GM12878 (cell line): ENCODE measurements around the gene FTO. TPM values are rescaled to one million over a fixed set of nuclear protein-coding genes. Genes with fewer than 3 reads are reported as not detected.

Source experiments
- ATAC-seq: fragments of 200-7000 bp; cut with Tn5 transposase; 3 replicates; pipeline ENCODE4 v1.9.1; 2020; ENCODE audit warnings: mild to moderate bottlenecking, moderate library complexity
- BruUV-seq: library from RNA; stranded (reverse); fragments of 400-500 nt; replicated peaks from 2 replicates; lab custom pipeline; 2021; lab: Mats Ljungman, UMichigan
- CTCF ChIA-PET: fragments of 300-600 bp; sonication (Branson Sonifier 250); formaldehyde crosslinking; extraction: SDS; loops from one replicate; lab custom pipeline; 2021; ENCODE audit warnings: inconsistent platforms; lab: Yijun Ruan, JAX
- POLR2A ChIA-PET: fragments of 350-600 bp; formaldehyde crosslinking; extraction: SDS; loops from one replicate; lab custom pipeline; 2021; ENCODE audit warnings: inconsistent platforms; lab: Charles Lee
- RAD21 ChIA-PET: fragments of 300-600 bp; sonication (Branson Sonifier 250); formaldehyde crosslinking; loops from one replicate; lab custom pipeline; 2023; ENCODE audit warnings: antibody characterized with exemption; ENCODE audit not compliant: unreplicated experiment; lab: Charles Lee
- SMC1A ChIA-PET: fragments of 300-600 bp; sonication (Branson Sonifier 250); formaldehyde crosslinking; loops from one replicate; lab custom pipeline; 2023; ENCODE audit not compliant: unreplicated experiment, uncharacterized antibody; lab: Charles Lee
- DNase-seq: peaks from one replicate; pipeline ENCODE4 v3.0.0-alpha.2; 2011; ENCODE audit warnings: low read depth, low spot score
- FAIRE-seq: peaks from 3 replicates; lab custom pipeline; 2011; peaks lifted over from hg19 to GRCh38; lab: Jason Lieb, UNC
- H2AFZ ChIP-seq: 2 replicates; pipeline ENCODE4 v1.6.0; 2011; ENCODE audit warnings: low read depth, low read length, control low read depth; ENCODE audit not compliant: control insufficient read depth
- H3K27ac ChIP-seq: 2 replicates; pipeline ENCODE4 v1.5.1; 2011; ENCODE audit warnings: control low read depth; ENCODE audit not compliant: control insufficient read depth, insufficient read depth
- H3K27me3 ChIP-seq, 2 experiments: replicated peaks in 1 of 2; 2 replicates each; pipeline versions ENCODE4 v1.6.0 to v1.6.1; 2011; ENCODE audit warnings: low read length in 1 of 2; ENCODE audit not compliant: control insufficient read depth in 2 of 2, insufficient read depth in 2 of 2
- H3K36me3 ChIP-seq, 2 experiments: 2 replicates each; pipeline ENCODE4 v1.5.1; 2011; ENCODE audit warnings: low read length in 1 of 2; ENCODE audit not compliant: control insufficient read depth in 2 of 2, insufficient read depth in 2 of 2
- H3K4me1 ChIP-seq: 2 replicates; pipeline ENCODE4 v1.6.1; 2011; ENCODE audit warnings: mild to moderate bottlenecking, low read length, moderate library complexity, mixed read lengths; ENCODE audit not compliant: control insufficient read depth, insufficient read depth
- H3K4me2 ChIP-seq: 2 replicates; pipeline ENCODE4 v1.6.0; 2011; ENCODE audit warnings: control low read depth; ENCODE audit not compliant: control insufficient read depth, insufficient read depth
- H3K4me3 ChIP-seq: fragments of 200-600 bp; sonication (generic); 2 replicates; pipeline ENCODE4 v1.5.1; 2016
- H3K79me2 ChIP-seq: 2 replicates; pipeline ENCODE4 v1.6.0; 2011; ENCODE audit warnings: low read length; ENCODE audit not compliant: control insufficient read depth, insufficient read depth
- H3K9ac ChIP-seq: 2 replicates; pipeline ENCODE4 v1.8.0; 2011; ENCODE audit warnings: low read length, control low read depth, mixed read lengths; ENCODE audit not compliant: control insufficient read depth, insufficient read depth
- H3K9me3 ChIP-seq: replicated peaks from 3 replicates; pipeline ENCODE4 v1.5.1; 2011; ENCODE audit warnings: mild to moderate bottlenecking, low read length; ENCODE audit not compliant: control insufficient read depth, insufficient read depth
- H4K20me1 ChIP-seq: 2 replicates; pipeline ENCODE4 v1.6.0; 2011; ENCODE audit not compliant: control insufficient read depth, insufficient read depth
- BACH1 ChIP-seq: fragments of 450-650 bp; IDR thresholded peaks from 2 replicates; pipeline ENCODE4 v1.6.1; 2017; ENCODE audit warnings: mild to moderate bottlenecking, borderline replicate concordance
- BCL11A ChIP-seq: IDR thresholded peaks from 2 replicates; pipeline ENCODE4 v1.6.1; 2011; ENCODE audit warnings: low read depth, low read length
- E4F1 ChIP-seq: fragments of 450-650 bp; IDR thresholded peaks from 2 replicates; pipeline ENCODE4 v1.6.1; 2018; ENCODE audit warnings: borderline replicate concordance, mild to moderate bottlenecking; ENCODE audit not compliant: partially characterized antibody
- EED ChIP-seq: sonication (generic); IDR thresholded peaks from 2 replicates; pipeline ENCODE4 v1.6.1; 2016; ENCODE audit warnings: antibody characterized with exemption, low read depth
- GATAD2B ChIP-seq: fragments of 450-650 bp; conservative IDR thresholded peaks from 2 replicates; pipeline ENCODE4 v1.6.1; 2017; ENCODE audit warnings: low read depth, mild to moderate bottlenecking, moderate library complexity
- HCFC1 ChIP-seq: fragments of 150-350 bp; IDR thresholded peaks from 2 replicates; pipeline ENCODE4 v1.6.1; 2014; ENCODE audit warnings: low read length
- IKZF1 ChIP-seq: fragments of 450-650 bp; conservative IDR thresholded peaks from 2 replicates; pipeline ENCODE4 v1.6.1; 2017; ENCODE audit warnings: antibody characterized with exemption, mild to moderate bottlenecking
- LARP7 ChIP-seq: fragments of 450-650 bp; IDR thresholded peaks from 2 replicates; pipeline ENCODE4 v1.6.1; 2017; ENCODE audit warnings: mild to moderate bottlenecking
- MEF2B ChIP-seq: fragments of 450-650 bp; IDR thresholded peaks from 2 replicates; pipeline ENCODE4 v1.6.1; 2018; ENCODE audit warnings: mild to moderate bottlenecking, moderate library complexity; ENCODE audit not compliant: partially characterized antibody, poor library complexity, severe bottlenecking
- NBN ChIP-seq: fragments of 450-650 bp; IDR thresholded peaks from 2 replicates; pipeline ENCODE4 v1.6.1; 2016
- RELA ChIP-seq: fragments of 450-650 bp; IDR thresholded peaks from 2 replicates; pipeline ENCODE4 v1.8.0; 2014; ENCODE audit warnings: borderline replicate concordance; ENCODE audit not compliant: partially characterized antibody
- SMC3 ChIP-seq: IDR thresholded peaks from 2 replicates; pipeline ENCODE4 v1.6.1; 2011; ENCODE audit warnings: low read length, improper control_type of control experiment, borderline replicate concordance
- WRNIP1 ChIP-seq: IDR thresholded peaks from 2 replicates; pipeline ENCODE4 v1.6.1; 2011; ENCODE audit warnings: low read depth, low read length, improper control_type of control experiment, borderline replicate concordance
- YBX1 ChIP-seq: fragments of 450-650 bp; IDR thresholded peaks from 2 replicates; pipeline ENCODE4 v1.6.1; 2016; ENCODE audit warnings: antibody characterized with exemption
- ZZZ3 ChIP-seq: IDR thresholded peaks from 2 replicates; pipeline ENCODE4 v1.6.1; 2011; ENCODE audit warnings: low read depth; ENCODE audit not compliant: control insufficient read depth, insufficient read length
- WGBS: methylation state at CpG from one replicate; pipeline ENCODE4 v1.1.6; 2016; ENCODE audit warnings: low lambda C conversion rate; ENCODE audit not compliant: insufficient replicate concordance, insufficient coverage; ENCODE audit errors: missing lambda C conversion rate; 5-methylcytosine and 5-hydroxymethylcytosine counted together
- in situ Hi-C: fragments of 300-500 bp; cut with MboI; formaldehyde crosslinking; loops from 9 replicates; pipeline ENCODE4 v1.14.3; 2018; ENCODE audit warnings: mixed read lengths
- intact Hi-C: fragments of 100-400 bp; cut with micrococcal nuclease; formaldehyde crosslinking; loops from one replicate; pipeline ENCODE4 v1.14.2; 2022; ENCODE audit not compliant: unreplicated experiment
- polyA plus RNA-seq, 11 experiments: library from polyadenylated mRNA; depleted of rRNA in 4 of 11; unstranded in 6 of 11; stranded (reverse) in 5 of 11; fragments of >200 nt; fragmentation: Nextera tagmentation in 4 of 11; fragmentation: Illumina TruSeq in 1 of 11; extraction: Ambion mirVana in 4 of 11; extraction: Trizol in 1 of 11; gene quantifications; 1 replicate in 1 of 11; 2 replicates in 10 of 11; pipeline versions ENCODE4 v1.2.1 to v1.2.3, GENCODE V29; 2011 to 2016; ENCODE audit warnings: inconsistent platforms in 2 of 11, missing spikeins in 2 of 11, low read depth in 1 of 11
- total RNA-seq, 4 experiments: library from RNA; depleted of rRNA in 3 of 4; stranded (reverse); fragments of >200 nt in 3 of 4; fragmentation: Illumina TruSeq in 1 of 4; extraction: Trizol in 1 of 4; gene quantifications; 2 replicates each; pipeline versions ENCODE4 v1.2.1 to v1.2.3, GENCODE V29; 2013 to 2021
- TF ChIP-seq, protein P1 (sequence below): fragments of 450-650 bp; IDR thresholded peaks from 2 replicates; pipeline ENCODE4 v1.6.1; 2016; ENCODE audit warnings: mild to moderate bottlenecking
- TF ChIP-seq, protein P2 (sequence below): IDR thresholded peaks from 2 replicates; pipeline ENCODE4 v1.6.1; 2012; ENCODE audit warnings: low read length, inconsistent platforms
- TF ChIP-seq, protein P3 (sequence below): fragments of 450-650 bp; formaldehyde crosslinking; IDR thresholded peaks from 2 replicates; pipeline ENCODE4 v1.5.0; 2022; ENCODE audit warnings: mild to moderate bottlenecking, missing genetic modification characterization

FTO gene
- total and polyA plus RNA-seq, 10 of the 15 experiments (the other 5 are each of a cell fraction or from before 2014, with no cell fraction given) = 20.1 to 55.0 (median 47.0) TPM

DNA sequence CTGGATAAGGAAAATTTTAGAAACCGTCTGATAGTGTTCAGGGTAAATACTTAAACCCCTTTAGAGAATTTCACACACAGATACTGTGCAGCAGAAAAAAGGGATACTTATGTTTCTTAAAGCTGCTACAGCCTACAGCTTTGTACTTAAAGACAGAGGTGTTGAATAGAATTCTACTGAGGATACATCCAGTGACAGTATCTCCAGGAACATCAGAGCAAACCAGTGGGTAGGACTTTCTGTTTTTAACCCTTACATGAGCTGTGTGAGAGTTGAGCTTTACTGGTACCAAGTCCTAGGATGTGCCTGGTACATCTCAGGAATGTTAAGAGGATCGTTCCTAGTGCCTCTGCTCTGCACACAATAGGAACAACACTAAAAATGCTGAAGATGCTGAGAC lies 191.5 kb downstream of the FTO start:
- H3K36me3 ChIP-seq = no peaks in the 10 kb centered on the region
- H3K79me2 ChIP-seq = no peaks in the 10 kb centered on the region
- ChIA-PET SMC1A (interaction anchor here (0.5 to 1.3 kb wide), 2 partner anchors 346 to 1371 kb away, joined by 3 read pairs; no protein-coding TSS in a partner anchor), RAD21 (interaction anchor here (1.0 kb wide), 1 partner anchor 346 kb away, joined by 3 read pairs; no protein-coding TSS in a partner anchor), POLR2A (no interaction called here), CTCF (interaction anchor here (1.0 to 2.3 kb wide), 4 partner anchors 9 to 122 kb away, joined by 3 to 7 read pairs (median 4); no protein-coding TSS in a partner anchor)
- H3K27ac ChIP-seq = no peak overlapping the region
- in situ Hi-C loops (no loop called here), intact Hi-C loops (loop anchor here (10.0 kb wide), 1 partner anchor 341 kb away; no protein-coding TSS in a partner anchor)
- no peak overlapping the region for H2AFZ ChIP-seq
- WGBS = 91% methylated on average over 2 of the region's 2 CpGs
- no peak overlapping the region for H3K9ac ChIP-seq
- no peaks in the 10 kb centered on the region for H3K27me3 ChIP-seq
- BruUV-seq = no TSS peak
- ATAC-seq (no peak), DNase-seq (no peak), FAIRE-seq (no peak)
- H3K4me2 ChIP-seq = no peak overlapping the region
- no peaks in the 10 kb centered on the region for H3K4me1 ChIP-seq
- no peaks in the 10 kb centered on the region for H4K20me1 ChIP-seq
- H3K4me3 ChIP-seq = no peak overlapping the region
- no peaks in the 10 kb centered on the region for H3K9me3 ChIP-seq
- TF ChIP-seq MEF2B = no peak
- no peak for TF ChIP-seq IKZF1
- no peak for TF ChIP-seq BCL11A
- TF ChIP-seq GATAD2B = no peak
- no peak for TF ChIP-seq BACH1
- no peak for TF ChIP-seq E4F1
- no peak for TF ChIP-seq RELA
- TF ChIP-seq, protein P1, sequence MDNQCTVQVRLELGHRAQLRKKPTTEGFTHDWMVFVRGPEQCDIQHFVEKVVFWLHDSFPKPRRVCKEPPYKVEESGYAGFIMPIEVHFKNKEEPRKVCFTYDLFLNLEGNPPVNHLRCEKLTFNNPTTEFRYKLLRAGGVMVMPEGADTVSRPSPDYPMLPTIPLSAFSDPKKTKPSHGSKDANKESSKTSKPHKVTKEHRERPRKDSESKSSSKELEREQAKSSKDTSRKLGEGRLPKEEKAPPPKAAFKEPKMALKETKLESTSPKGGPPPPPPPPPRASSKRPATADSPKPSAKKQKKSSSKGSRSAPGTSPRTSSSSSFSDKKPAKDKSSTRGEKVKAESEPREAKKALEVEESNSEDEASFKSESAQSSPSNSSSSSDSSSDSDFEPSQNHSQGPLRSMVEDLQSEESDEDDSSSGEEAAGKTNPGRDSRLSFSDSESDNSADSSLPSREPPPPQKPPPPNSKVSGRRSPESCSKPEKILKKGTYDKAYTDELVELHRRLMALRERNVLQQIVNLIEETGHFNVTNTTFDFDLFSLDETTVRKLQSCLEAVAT = no peak
- TF ChIP-seq YBX1 = no peak
- no peak for TF ChIP-seq NBN
- TF ChIP-seq ZZZ3 = no peak
- TF ChIP-seq, protein P2, sequence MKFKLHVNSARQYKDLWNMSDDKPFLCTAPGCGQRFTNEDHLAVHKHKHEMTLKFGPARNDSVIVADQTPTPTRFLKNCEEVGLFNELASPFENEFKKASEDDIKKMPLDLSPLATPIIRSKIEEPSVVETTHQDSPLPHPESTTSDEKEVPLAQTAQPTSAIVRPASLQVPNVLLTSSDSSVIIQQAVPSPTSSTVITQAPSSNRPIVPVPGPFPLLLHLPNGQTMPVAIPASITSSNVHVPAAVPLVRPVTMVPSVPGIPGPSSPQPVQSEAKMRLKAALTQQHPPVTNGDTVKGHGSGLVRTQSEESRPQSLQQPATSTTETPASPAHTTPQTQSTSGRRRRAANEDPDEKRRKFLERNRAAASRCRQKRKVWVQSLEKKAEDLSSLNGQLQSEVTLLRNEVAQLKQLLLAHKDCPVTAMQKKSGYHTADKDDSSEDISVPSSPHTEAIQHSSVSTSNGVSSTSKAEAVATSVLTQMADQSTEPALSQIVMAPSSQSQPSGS = no peak
- TF ChIP-seq SMC3 = no peak
- no peak for TF ChIP-seq EED
- TF ChIP-seq, protein P3, sequence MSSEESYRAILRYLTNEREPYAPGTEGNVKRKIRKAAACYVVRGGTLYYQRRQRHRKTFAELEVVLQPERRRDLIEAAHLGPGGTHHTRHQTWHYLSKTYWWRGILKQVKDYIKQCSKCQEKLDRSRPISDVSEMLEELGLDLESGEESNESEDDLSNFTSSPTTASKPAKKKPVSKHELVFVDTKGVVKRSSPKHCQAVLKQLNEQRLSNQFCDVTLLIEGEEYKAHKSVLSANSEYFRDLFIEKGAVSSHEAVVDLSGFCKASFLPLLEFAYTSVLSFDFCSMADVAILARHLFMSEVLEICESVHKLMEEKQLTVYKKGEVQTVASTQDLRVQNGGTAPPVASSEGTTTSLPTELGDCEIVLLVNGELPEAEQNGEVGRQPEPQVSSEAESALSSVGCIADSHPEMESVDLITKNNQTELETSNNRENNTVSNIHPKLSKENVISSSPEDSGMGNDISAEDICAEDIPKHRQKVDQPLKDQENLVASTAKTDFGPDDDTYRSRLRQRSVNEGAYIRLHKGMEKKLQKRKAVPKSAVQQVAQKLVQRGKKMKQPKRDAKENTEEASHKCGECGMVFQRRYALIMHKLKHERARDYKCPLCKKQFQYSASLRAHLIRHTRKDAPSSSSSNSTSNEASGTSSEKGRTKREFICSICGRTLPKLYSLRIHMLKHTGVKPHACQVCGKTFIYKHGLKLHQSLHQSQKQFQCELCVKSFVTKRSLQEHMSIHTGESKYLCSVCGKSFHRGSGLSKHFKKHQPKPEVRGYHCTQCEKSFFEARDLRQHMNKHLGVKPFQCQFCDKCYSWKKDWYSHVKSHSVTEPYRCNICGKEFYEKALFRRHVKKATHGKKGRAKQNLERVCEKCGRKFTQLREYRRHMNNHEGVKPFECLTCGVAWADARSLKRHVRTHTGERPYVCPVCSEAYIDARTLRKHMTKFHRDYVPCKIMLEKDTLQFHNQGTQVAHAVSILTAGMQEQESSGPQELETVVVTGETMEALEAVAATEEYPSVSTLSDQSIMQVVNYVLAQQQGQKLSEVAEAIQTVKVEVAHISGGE = no peak
- TF ChIP-seq HCFC1 = no peak
- TF ChIP-seq LARP7 = no peak
- no peak for TF ChIP-seq WRNIP1
